ENCODE measurements around the gene OR5K4. TPM values are rescaled to one million over a fixed set of nuclear protein-coding genes. Genes with fewer than 3 reads are reported as not detected.
"Not testable (repeated sequence)": the region's sequence is repeated elsewhere in the genome, so short reads cannot be mapped to it uniquely, and the experiment has no call there.

Gene OR5K4
- total RNA-seq, 1 donor from 2014 or later = not detected

DNA sequence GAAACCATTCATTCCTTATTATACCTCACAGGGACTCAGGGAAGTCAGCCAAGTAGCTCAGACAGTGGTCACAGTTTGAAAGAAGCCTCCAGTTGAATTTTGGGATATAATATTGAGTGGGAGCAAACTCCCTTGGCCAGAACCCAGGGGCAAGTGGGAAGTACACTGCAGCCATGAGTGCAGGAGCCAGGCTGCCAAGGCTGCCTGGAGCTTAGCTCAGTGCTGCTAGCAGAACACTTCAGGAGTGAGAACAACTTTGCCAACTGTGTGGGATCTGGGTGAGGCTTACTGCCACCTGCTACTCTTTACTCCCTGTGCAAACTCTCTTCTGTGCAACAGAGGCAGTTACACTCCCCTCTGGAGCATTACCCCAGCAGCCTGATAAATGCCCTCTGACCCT lies 41.4 kb downstream of the OR5K4 start:
- Mint-ChIP-seq H3K4me3 (no peak overlapping the region), H3K9me3 (peaks cover 24% of the 10 kb centered on the region), H3K36me3 (no peaks in the 10 kb centered on the region), H3K4me1 (no peaks in the 10 kb centered on the region), H3K27me3 (ENCODE audit: low read depth) (peaks cover 11% of the 10 kb centered on the region), H3K27ac (no peak overlapping the region)
- no peak for DNase-seq (ENCODE audit: low spot score in 2 of 2, unreplicated experiment in 2 of 2)
- TF ChIP-seq, protein P1, sequence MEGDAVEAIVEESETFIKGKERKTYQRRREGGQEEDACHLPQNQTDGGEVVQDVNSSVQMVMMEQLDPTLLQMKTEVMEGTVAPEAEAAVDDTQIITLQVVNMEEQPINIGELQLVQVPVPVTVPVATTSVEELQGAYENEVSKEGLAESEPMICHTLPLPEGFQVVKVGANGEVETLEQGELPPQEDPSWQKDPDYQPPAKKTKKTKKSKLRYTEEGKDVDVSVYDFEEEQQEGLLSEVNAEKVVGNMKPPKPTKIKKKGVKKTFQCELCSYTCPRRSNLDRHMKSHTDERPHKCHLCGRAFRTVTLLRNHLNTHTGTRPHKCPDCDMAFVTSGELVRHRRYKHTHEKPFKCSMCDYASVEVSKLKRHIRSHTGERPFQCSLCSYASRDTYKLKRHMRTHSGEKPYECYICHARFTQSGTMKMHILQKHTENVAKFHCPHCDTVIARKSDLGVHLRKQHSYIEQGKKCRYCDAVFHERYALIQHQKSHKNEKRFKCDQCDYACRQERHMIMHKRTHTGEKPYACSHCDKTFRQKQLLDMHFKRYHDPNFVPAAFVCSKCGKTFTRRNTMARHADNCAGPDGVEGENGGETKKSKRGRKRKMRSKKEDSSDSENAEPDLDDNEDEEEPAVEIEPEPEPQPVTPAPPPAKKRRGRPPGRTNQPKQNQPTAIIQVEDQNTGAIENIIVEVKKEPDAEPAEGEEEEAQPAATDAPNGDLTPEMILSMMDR (IDR thresholded peaks at IDR 0.05; ENCODE audit: unreplicated experiment) = no peak

DNA sequence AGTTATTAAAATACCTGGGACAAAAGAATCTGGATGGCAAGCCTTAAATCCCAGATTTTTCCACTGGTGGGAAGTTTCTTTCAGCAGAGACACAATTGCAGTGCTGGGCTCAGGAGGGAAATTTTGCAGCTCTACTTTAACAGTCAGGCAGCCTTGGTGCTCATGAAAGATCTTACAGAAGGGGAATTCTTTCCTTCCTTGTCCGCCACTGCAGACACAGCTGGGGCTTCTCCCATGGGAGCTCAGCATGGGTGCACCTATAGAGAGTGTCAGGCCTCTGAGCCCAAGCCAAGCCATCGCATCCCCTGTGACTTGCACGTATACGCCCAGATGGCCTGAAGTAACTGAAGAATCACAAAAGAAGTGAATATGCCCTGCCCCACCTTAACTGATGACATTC lies 42.8 kb downstream of the OR5K4 start:
- H3K36me3 Mint-ChIP-seq; H3K4me3 Mint-ChIP-seq; H3K4me1 Mint-ChIP-seq; DNase-seq (ENCODE audit: low spot score in 2 of 2, unreplicated experiment in 2 of 2); H3K27me3 Mint-ChIP-seq (ENCODE audit: low read depth); H3K27ac Mint-ChIP-seq: not testable (repeated sequence)
- H3K9me3 Mint-ChIP-seq = peaks cover 35% of the 10 kb centered on the region

DNA sequence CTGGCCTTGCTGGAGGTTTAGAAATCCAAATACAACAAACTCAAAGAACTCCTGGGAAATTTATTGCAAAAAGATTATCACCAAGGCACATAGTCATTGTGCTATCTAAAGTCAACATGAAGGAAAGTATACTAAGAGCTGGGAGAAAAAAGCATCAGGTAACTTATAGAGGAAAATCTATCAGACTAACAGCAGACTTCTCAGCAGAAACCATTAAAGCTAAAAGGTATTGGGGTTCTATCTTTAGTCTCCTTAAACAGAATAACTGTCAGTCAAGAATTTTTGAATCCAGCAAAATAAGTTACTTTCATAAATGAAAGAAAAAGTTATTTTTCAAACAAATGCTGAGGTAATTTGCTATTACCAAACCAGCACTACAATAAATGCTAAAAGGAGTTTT lies 44.9 kb downstream of the OR5K4 start:
- Mint-ChIP-seq H3K27me3 (ENCODE audit: low read depth) (peaks cover 7% of the 10 kb centered on the region), H3K4me1 (no peaks in the 10 kb centered on the region), H3K27ac (no peak overlapping the region), H3K9me3 (peaks cover 52% of the 10 kb centered on the region), H3K36me3 (peaks cover 2% of the 10 kb centered on the region), H3K4me3 (no peak overlapping the region)
- no peak for DNase-seq (ENCODE audit: low spot score in 2 of 2, unreplicated experiment in 2 of 2)
- TF ChIP-seq, protein P1 (IDR thresholded peaks at IDR 0.05; ENCODE audit: unreplicated experiment) = no peak

DNA sequence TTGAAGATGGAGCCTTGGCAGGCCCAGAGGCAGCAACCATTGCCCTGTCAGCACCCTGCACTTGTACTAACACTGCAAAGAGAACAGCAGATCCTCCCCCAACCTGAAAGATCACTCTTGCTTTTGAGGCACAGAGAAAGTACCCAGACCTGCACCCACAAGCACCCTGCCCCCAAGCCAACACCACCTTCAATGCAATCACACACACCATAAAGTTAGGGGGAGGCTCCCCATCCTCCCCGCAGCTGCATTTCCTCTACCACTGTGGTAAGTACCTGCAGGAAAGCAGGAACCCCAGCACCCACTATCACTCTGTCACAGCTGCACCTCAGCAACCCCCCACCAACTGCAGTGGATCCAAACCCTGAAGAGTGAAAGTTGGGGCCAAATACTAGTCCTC lies 48.9 kb downstream of the OR5K4 start:
- no peaks in the 10 kb centered on the region for H3K4me1 Mint-ChIP-seq
- H3K9me3 Mint-ChIP-seq = peaks cover 79% of the 10 kb centered on the region
- H3K4me3 Mint-ChIP-seq = no peak overlapping the region
- TF ChIP-seq, protein P1 (IDR thresholded peaks at IDR 0.05; ENCODE audit: unreplicated experiment) = no peak
- H3K27ac Mint-ChIP-seq = no peak overlapping the region
- no peaks in the 10 kb centered on the region for H3K27me3 Mint-ChIP-seq (ENCODE audit: low read depth)
- peaks cover 2% of the 10 kb centered on the region for H3K36me3 Mint-ChIP-seq
- no peak for DNase-seq (ENCODE audit: low spot score in 2 of 2, unreplicated experiment in 2 of 2)

DNA sequence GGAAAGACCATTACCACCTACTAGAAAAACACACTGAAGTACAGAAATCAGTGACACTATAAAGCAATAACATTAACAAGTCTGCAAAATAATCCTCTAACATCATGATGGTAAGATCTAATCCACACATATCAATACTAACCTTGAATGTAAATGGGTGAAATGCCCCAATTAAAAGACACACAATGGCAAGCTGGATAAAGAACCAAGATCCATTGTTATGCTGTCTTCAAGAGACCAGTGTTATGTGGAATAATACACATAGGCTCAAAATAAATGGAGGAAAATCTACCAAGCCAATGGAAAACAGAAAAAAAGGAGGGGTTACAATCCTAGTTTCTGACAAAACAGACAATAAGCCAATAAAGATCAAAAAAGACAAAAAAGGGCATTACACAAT lies 50.4 kb downstream of the OR5K4 start:
- Mint-ChIP-seq H3K27me3 (ENCODE audit: low read depth) (no peaks in the 10 kb centered on the region), H3K36me3 (peaks cover 2% of the 10 kb centered on the region), H3K4me3 (no peak overlapping the region), H3K9me3 (peaks cover 77% of the 10 kb centered on the region), H3K27ac (no peak overlapping the region), H3K4me1 (no peaks in the 10 kb centered on the region)
- TF ChIP-seq, protein P1 (IDR thresholded peaks at IDR 0.05; ENCODE audit: unreplicated experiment) = no peak
- DNase-seq (ENCODE audit: low spot score in 2 of 2, unreplicated experiment in 2 of 2) = no peak

Other genes starting within 250 kb of the OR5K4 start
- gene OR5H1, start 223.1 kb upstream of the OR5K4 start, total RNA-seq = not detected in 3 replicates
- gene OR5H14, start 206.4 kb upstream of the OR5K4 start, total RNA-seq = not detected in 3 replicates
- gene OR5H15, start 187.2 kb upstream of the OR5K4 start, total RNA-seq = not detected in 3 replicates
- gene OR5H6, start 89.6 kb upstream of the OR5K4 start, total RNA-seq = not detected in 3 replicates
- not detected in 3 replicates for gene OR5H2, start 71.3 kb upstream of the OR5K4 start, total RNA-seq
- gene OR5K3, start 36.8 kb downstream of the OR5K4 start, total RNA-seq = not detected in 3 replicates
- not detected in 3 replicates for gene OR5K1, start 109.3 kb downstream of the OR5K4 start, total RNA-seq
- not detected in 3 replicates for gene OR5K2, start 143.8 kb downstream of the OR5K4 start, total RNA-seq
- gene CLDND1, start 169.0 kb downstream of the OR5K4 start, total RNA-seq = 73.6 to 89.0 TPM (median 87.2 TPM) in 3 replicates
- gene GPR15, start 178.1 kb downstream of the OR5K4 start, total RNA-seq = not detected in 3 replicates
- gene CPOX, start 239.8 kb downstream of the OR5K4 start, total RNA-seq = 17.9 to 20.8 TPM (median 18.4 TPM) in 3 replicates